ENCODE results near the gene SIGLEC15.

The SIGLEC15 gene

GRCh38 chr18:45880876-45881558 is 55.5 kb downstream of the SIGLEC15 start:
- DNase-seq: no peak

GRCh38 chr18:45887585-45887984 is 62.1 kb downstream of the SIGLEC15 start:
- DNase-seq: no peak

- no peak for DNase-seq
These were observed 64.1 kb downstream of the SIGLEC15 start for GRCh38 chr18:45889419-45890064.

- DNase-seq: no peak
These were observed 65.1 kb downstream of the SIGLEC15 start for GRCh38 chr18:45890606-45891005.

- no peak for DNase-seq
These were observed 66.3 kb downstream of the SIGLEC15 start for GRCh38 chr18:45891806-45892205.

All from activated CD4-positive, CD25-positive, alpha-beta regulatory T cell treated with anti-CD3 and anti-CD28 coated beads, Interleukin-2, amount 50 U/mL, for 72 hours (primary cell).